ENCODE results near the gene TRIM14.

DNA sequence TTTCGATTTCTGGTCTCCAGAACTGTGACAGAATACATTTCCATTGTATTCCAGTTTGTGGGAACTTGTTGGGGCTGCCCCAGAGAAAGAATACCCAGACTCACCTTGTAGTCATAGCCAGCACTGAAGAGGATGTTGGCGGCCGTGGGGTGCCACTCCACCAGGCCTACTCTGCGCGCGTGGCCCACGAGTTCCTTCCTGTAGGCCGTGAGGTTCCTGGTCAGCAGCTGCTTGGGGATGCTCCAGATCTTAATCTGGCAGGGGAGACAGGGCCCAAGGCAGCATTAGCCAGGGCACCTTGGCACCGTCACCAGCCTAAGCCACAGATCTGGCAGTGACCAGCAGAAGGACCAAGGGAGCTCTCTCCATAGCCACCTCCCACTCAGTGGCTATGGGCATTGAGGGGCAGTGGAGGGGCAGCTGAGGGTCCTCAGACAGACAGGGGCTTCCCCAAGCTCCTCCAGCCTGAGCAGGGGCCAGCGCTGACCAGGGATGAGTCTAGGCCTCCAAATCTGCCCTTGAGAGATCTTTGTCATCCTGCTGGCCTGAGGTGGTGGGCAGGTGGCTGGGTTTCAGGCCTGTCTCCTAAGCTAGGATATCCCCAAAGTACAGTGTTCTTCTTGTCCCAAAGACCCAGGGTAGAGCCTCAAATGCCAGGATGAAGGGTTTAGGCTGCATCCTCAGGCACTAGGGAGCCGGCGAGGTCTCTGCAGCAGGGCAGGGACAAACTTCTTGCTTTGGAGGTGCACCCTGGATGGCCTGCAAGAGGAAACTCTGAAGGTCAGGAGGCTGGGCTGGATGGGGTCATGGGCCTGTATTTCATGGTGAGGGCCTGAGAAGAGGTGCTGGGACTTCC lies 15.9 kb upstream of the TRIM14 start:
- TF ChIP-seq, protein P1, sequence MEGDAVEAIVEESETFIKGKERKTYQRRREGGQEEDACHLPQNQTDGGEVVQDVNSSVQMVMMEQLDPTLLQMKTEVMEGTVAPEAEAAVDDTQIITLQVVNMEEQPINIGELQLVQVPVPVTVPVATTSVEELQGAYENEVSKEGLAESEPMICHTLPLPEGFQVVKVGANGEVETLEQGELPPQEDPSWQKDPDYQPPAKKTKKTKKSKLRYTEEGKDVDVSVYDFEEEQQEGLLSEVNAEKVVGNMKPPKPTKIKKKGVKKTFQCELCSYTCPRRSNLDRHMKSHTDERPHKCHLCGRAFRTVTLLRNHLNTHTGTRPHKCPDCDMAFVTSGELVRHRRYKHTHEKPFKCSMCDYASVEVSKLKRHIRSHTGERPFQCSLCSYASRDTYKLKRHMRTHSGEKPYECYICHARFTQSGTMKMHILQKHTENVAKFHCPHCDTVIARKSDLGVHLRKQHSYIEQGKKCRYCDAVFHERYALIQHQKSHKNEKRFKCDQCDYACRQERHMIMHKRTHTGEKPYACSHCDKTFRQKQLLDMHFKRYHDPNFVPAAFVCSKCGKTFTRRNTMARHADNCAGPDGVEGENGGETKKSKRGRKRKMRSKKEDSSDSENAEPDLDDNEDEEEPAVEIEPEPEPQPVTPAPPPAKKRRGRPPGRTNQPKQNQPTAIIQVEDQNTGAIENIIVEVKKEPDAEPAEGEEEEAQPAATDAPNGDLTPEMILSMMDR (IDR thresholded peaks at IDR 0.05) = no peak
- TF ChIP-seq POLR2A (IDR thresholded peaks at IDR 0.05) = no peak
